NCI-H526 (cell line): ENCODE measurements around the gene ZNF862.

Experiments used
- DNase-seq, 2 experiments: peaks; one replicate each; lab custom pipeline; 2025; lab: John Stamatoyannopoulos, UW

ZNF862 gene

DNA sequence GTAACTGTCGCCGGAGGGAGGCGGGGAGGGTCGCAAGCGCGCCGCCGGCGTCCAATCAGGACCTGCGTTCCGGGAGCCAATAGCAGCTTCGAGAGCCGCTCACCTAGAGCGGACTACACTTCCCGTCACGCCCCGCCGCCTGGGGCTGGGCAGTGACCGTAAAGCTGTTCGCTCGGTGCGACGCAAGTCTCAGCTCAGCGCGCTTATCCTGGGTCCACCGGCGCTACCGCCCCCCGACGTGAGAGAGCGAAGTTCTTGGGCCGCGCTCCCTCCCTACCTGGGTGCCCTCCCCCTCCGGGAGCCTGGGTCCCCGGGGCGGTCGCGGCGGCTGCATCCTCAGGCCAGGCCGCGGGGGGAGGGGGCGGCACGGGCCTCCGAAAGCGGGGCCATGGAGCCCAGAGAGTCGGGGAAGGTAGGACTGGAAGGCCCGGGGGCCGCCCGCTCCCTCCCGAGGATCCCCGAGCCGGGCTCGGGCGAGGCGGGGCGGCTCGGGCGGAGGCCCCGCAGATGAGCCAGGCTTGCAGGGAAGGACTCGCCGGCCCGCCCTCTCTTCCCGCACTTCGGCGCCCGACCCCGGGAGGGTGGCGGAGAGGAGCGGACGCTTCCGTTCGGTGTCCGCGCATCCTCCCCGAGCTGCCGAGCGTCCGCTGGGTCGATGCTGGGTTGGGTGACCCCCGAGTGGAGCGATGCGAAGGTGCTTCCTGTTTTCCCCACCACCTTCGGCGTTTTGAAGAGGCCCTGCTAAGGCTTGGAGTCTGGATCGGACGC, at the start of gene ZNF862:
TSS of gene ZNF862 (plus strand) at position 152 of the 768 bp plus-strand sequence. CDS start at position 389, 237 bp downstream.
- peak; percentile 97 to 99 for DNase-seq

DNA sequence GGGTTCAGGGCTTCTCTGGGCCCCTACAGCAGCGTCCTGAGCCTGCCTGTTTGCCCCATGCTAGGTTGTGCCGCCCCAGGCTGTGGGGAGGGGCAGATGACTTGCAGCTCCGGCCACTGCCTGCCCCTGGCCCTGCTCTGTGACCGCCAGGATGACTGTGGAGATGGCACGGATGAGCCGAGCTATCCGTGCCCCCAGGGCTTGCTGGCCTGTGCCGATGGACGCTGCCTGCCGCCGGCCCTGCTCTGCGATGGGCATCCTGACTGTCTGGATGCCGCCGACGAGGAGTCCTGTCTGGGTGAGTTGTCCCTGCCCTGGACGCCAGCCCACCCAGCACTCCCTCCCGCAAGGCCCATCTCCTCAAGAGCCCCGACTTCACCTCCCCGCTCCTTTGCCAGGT, 49.1 kb upstream of the ZNF862 start:
- no peak for DNase-seq

DNA sequence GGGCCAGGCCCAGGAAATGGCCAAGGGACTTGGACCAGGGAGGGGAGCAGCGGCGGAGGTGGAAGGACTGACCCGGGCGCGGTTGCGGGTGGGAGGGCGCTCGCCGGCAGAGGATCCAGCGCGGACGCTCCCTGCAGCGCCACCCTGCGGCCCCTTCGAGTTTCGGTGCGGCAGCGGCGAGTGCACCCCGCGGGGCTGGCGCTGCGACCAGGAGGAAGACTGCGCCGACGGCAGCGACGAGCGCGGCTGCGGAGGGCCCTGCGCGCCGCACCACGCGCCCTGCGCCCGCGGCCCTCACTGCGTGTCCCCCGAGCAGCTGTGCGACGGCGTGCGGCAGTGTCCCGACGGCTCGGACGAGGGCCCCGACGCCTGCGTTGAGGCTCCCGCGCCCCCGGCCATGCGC, 48.0 kb upstream of the ZNF862 start:
- DNase-seq: peak in 1 of 2 experiments; percentile 85

DNA sequence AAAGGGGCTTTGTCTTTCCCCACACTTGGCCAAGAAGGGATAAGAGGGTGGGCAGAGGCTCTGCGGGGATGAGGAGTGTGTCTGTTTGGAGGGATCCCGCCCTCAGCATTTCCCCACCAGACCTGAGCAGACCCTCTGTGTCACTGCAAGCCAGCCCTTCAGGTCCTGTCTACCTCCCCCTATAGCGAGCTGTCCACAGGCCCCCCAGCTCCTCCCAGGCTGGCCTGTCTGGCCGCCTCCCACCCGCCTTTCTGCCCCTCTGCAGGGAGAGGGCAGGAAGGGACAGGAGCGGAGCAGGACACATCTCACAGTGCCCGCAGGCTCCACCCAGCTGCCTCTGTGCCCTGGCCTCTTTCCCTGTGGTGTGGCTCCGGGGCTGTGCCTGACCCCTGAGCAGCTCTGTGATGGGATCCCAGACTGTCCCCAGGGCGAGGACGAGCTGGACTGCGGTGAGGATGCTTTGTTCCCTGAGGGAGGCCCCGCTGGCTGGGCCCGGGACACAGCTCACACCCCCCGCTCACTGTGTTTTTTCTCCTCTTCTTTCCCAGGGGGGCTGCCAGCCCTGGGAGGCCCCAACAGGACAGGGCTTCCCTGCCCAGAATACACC, 47.3 kb upstream of the ZNF862 start:
- no peak for DNase-seq

DNA sequence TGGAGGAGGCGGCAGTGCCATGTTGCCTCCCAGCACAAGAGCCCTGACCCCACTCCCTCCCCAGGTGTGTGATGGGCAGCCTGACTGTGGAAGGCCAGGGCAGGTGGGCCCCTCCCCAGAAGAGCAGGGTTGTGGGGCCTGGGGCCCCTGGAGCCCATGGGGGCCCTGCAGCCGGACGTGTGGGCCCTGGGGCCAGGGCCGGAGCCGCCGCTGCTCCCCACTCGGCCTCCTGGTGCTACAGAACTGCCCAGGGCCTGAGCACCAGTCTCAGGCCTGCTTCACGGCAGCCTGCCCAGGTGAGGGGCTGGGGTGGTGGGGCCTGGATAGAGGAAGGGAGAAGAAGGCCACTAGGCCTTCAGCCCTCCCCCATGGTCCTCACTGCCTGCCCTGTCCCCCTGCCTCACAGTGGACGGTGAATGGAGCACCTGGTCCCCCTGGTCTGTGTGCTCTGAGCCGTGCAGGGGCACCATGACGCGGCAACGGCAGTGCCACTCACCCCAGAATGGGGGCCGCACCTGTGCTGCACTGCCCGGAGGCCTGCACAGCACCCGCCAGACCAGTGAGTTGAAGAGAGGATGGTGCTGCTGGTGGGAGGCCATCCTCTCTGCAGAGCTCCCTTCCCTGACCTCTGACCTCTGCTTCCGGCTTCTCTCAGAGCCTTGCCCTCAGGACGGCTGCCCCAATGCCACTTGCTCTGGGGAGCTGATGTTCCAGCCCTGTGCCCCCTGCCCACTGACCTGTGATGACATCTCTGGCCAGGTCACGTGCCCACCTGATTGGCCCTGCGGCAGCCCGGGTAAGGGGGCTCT, 46.6 kb upstream of the ZNF862 start:
- DNase-seq: no peak

DNA sequence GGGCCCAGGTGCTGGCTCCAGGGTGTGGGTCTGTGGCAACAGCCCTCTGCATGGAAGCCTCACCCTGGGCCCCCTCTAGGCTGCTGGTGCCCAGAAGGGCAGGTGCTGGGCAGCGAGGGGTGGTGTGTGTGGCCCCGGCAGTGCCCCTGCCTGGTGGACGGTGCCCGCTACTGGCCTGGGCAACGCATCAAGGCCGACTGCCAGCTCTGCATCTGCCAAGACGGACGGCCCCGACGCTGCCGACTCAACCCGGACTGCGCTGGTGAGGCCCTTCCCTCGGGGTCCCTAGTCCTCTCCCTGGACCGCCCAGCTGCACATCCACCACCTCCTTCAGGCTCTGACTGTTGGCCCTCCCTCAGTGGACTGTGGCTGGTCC, 46.0 kb upstream of the ZNF862 start:
- no peak for DNase-seq

DNA sequence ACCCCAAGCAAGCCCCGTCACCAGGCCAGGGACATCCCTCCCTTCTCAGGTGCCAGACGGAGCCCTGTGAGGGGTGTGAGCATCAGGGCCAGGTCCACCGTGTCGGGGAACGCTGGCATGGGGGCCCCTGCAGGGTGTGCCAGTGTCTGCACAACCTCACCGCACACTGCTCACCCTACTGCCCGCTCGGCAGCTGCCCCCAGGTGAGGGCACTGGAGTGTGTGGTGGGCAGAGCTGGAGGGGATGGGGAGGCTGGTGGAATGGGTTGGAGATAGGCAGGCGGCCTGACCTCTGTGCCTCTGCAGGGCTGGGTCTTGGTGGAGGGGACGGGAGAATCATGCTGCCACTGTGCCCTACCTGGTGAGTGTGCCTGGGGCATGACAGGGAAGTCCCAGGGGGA, 44.9 kb upstream of the ZNF862 start:
- no peak for DNase-seq

DNA sequence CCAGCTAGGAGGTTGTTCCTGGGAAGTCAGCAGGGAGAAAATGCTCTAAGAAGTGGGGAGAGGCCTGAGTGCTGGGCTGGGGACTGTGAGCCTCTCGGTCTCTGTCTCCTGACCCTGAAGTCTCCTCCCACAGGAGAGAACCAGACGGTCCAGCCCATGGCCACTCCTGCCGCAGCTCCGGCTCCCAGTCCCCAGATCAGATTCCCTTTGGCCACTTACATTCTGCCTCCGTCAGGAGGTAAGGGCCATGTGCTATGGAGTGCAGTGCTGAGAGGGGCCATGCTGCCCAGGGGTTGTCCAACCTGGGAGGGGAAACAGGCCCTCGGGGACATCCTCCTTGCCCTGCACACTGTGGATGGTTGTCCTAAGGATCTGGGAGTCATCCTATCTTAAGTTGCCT, 43.5 kb upstream of the ZNF862 start:
- no peak for DNase-seq

DNA sequence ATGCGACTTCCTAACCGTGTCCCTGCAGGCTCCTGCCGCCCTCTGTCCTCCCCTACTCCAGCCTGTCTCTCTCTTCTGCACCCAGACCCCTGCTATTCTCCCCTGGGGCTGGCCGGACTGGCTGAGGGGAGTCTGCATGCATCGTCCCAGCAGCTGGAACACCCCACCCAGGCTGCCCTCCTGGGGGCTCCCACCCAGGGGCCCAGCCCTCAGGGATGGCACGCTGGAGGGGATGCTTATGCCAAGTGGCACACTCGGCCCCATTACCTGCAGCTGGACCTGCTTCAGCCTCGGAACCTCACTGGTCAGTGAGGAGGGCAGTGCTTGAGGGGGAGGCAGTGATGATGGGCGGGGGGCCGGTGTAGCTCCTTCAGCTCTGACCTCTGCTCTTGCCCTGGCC, 43.0 kb upstream of the ZNF862 start:
- DNase-seq: no peak

DNA sequence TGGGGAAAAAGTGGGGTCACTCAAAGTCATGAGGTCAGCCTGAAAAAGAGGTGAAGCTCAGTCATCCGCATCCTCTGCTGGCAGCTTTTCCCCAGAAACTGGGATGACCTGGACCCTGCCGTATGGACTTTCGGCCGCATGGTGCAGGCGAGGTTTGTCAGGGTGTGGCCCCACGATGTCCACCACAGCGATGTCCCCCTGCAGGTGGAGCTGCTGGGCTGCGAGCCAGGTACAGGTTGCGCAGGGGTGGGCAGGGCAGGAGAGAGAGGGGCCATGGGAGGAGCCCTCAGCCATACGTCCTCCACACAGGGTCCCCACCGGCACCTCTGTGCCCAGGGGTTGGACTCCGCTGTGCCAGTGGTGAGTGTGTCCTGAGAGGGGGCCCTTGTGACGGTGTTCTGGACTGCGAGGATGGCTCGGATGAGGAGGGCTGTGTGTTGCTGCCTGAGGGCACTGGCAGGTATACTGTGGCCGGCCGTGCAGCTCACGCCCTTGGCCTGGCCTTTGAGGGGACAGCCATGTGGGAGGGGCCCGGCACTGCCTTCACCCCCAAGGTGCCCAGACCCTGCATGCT, 41.8 kb upstream of the ZNF862 start:
- DNase-seq: no peak

DNA sequence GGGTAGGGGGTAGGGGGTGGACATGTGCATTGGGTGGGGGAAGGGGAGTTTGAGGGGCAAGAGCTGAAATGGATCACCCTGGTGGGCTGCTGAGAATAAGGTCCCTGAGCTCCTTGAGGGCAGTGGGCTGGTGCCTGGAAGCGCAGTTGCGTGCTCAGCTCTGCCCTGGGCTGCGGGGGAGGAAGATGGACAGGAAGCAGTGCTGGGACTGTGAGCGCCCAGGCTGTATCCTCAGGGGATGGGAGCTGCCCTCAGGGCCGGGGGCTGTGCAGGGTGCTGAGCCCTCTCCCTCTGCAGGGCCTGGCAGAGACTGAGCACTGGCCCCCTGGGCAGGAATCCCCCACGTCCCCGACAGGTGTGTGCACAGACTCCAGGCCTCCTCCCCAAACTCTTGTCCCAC, 40.4 kb upstream of the ZNF862 start:
- DNase-seq: no peak

DNA sequence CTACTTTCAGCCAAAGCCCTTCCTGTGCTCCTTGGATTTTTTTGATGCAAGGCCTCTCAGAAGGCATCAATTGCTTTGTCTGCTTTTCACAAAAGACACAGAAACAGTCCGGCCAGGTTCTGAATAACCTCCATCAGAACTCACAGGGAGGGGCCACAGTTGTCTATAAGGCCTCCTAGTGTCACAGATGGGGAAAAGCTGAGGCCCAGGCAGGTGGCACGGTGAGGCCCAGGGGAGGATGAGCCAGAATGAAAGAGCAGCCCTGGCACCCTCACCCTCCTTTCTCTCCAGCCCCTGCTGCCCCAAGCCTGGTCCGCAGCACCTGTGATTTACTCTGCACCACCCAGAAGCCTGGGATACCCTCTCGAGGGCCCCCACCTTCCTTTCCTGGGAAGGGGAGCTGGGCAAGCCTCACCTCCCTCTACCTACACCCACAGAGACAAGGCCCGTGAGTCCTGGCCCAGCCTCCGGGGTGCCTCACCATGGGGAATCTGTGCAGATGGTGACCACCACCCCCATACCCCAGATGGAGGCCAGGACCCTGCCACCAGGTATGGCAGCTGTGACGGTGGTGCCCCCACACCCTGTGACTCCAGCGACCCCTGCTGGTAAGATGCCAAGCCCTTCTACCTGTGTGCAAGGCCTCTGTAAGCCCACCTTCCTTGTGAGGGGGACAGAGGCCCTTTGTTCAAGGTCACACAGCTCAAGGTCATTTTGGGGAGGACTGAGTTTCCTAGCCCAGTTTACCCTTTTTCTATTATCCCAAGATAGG, 38.6 kb upstream of the ZNF862 start:
- peak in 1 of 2 experiments; percentile 61 for DNase-seq

DNA sequence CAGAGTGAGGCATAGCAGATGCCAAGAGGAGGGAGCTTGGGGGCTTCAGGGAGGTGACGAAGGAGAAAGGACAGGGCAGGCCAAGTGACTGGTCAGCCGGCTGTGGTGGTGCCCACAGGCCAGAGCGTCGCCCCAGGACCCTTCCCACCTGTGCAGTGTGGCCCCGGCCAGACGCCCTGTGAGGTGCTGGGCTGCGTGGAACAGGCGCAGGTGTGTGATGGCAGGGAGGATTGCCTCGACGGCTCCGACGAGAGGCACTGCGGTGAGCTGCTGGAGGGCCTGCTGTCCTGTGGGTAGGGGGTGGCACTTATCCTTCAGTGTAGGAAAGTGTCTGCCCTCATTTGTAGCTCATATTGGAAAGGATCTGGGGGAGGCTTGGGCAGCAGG, 38.0 kb upstream of the ZNF862 start:
- DNase-seq: no peak

DNA sequence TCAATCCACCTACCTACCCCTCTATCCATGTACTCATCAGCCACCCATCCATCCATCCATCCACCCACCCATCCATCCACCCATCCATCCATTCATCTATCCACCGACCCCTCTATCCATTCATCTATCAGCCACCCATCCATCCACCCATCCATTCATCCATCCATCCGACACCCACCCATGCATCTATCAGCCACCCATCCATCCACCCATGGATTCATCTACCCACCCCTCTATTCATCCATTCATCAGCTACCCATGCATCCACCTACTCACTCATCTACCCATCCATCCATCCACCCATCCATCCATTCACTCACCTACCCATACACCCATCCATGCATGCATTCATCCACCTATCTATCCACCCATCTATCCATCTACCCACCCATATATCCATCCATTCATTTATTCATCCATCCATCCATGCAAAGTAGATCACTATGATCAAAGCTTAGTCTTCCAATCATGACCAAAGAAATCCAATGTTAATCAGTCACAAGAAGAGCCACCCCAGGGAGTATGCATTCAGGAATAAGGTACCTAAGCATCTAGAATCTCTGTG, 37.1 kb upstream of the ZNF862 start:
- DNase-seq: no peak

DNA sequence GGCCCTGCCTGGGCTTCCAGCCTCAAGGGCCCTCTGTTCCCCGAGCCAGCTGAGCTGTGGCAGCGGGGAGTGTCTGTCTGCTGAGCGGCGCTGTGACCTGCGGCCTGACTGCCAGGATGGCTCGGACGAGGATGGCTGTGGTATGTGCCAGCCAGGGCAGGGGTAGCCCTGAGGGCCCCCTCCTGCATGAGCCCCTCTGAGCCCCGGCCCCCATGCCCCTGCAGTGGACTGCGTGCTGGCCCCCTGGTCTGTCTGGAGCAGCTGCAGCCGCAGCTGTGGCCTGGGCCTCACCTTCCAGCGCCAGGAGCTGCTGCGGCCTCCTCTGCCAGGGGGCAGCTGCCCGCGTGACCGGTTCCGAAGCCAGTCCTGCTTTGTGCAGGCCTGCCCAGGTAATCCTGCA, 36.4 kb upstream of the ZNF862 start:
- no peak for DNase-seq

DNA sequence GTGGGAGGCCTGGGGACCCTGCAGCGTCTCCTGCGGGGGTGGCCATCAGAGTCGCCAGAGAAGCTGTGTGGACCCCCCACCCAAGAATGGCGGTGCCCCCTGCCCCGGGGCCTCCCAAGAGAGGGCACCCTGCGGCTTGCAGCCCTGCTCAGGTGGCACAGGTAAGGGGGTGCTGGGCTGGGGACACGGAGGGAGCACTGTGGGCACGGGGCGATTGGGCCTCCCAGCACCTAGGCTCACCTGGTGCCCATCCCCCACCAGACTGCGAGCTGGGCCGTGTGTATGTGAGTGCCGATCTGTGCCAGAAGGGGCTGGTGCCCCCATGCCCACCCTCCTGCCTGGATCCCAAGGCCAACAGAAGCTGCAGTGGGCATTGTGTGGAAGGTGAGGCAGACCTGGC, 35.2 kb upstream of the ZNF862 start:
- no peak for DNase-seq

DNA sequence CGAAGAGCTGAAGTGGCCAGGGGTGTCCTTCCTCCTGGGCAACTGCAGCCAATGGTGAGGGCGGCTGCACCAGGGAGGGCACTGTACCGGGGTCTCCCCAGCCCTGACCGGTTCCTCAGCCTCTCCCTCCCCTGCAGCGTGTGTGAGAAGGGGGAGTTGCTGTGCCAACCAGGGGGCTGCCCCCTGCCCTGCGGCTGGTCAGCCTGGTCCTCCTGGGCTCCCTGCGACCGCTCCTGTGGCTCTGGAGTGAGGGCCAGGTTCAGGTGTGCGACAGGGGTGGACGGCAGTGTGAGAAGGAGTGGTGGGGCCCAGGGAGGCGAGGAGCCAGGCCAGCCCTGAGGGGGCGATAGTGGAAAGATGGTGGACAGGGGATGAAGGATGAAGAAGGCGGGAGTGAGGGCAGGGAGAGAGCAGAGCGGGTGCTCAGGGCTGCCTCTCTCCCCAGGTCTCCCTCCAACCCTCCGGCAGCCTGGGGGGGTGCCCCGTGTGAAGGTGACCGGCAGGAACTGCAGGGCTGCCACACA, 34.6 kb upstream of the ZNF862 start:
- no peak for DNase-seq

DNA sequence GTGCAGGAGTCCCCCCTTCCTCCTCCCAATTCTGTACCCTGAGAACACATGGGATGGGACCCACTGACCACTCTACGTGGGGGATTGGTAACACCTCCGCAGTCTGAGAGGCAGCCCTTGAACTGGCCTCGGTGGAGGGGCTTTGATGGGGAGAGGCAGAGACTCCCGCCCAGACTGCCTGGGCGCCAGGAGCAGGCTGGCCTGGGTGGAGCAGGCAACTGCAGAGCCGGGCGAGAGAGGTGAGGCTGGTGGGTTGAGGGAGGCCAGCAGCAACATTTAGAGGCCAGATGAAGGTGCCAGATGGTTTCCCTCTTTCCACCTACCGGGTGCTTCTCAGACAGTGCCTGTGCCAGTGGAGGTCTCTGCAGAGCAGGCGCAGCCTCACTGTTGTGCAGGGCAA, 34.1 kb upstream of the ZNF862 start:
- DNase-seq: no peak

DNA sequence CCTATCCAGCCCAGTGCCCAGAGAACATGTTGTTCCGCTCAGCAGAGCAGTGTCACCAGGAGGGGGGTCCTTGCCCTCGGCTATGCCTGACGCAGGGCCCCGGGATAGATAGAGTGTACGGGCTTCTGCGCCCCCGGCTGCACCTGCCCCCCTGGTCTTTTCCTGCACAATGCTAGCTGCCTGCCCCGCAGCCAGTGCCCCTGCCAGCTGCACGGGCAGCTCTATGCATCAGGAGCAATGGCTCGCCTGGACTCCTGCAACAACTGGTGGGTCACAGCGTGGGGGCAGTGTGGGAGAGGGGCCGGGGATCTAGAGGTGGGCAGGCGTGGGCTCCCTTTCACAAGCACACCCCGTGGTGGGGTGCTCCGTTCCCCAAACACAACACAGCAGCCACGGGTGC, 31.4 kb upstream of the ZNF862 start:
- no peak for DNase-seq

DNA sequence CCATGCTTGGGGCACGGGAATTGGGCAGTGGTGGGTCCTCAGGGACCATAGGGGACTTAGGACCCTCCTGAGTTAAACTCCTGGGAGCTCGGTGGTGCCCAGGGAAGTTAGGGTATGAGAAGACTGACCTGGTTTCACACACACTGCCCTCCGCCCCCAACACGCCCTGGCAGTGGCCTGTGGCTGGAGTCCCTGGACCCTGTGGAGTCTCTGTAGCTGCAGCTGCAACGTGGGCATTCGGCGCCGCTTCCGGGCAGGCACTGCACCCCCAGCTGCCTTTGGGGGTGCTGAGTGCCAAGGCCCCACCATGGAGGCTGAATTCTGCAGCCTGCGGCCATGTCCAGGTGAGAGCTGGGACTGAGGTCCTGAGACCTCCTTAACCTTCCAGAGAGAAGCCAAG, 29.9 kb upstream of the ZNF862 start:
- DNase-seq: no peak

DNA sequence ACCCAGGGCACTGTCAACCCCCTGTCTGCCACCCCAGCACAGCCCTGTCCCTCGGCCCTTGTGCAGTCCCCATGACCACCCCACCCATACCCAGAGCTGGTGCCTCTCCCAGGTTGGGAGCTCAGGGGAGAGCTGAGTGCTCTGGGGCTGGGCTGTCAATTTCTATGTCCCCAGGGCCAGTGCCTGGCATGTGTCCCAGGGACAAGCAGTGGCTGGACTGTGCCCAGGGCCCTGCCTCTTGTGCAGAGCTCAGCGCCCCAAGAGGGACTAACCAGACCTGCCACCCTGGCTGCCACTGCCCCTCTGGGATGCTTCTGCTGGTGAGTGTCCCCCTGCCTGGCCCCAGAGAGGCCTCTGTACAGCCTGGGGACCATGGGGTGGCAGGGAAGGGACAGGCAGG, 29.0 kb upstream of the ZNF862 start:
- DNase-seq: no peak
